Measurements from ENCODE around the gene C1QTNF2. TPM values are rescaled to one million over a fixed set of nuclear protein-coding genes. Genes with fewer than 3 reads are reported as not detected.
"Not testable (repeated sequence)": the region's sequence is repeated elsewhere in the genome, so short reads cannot be mapped to it uniquely, and the experiment has no call there.

The C1QTNF2 gene
- total RNA-seq, 2 experiments from 2014 or later, result not detected

DNA sequence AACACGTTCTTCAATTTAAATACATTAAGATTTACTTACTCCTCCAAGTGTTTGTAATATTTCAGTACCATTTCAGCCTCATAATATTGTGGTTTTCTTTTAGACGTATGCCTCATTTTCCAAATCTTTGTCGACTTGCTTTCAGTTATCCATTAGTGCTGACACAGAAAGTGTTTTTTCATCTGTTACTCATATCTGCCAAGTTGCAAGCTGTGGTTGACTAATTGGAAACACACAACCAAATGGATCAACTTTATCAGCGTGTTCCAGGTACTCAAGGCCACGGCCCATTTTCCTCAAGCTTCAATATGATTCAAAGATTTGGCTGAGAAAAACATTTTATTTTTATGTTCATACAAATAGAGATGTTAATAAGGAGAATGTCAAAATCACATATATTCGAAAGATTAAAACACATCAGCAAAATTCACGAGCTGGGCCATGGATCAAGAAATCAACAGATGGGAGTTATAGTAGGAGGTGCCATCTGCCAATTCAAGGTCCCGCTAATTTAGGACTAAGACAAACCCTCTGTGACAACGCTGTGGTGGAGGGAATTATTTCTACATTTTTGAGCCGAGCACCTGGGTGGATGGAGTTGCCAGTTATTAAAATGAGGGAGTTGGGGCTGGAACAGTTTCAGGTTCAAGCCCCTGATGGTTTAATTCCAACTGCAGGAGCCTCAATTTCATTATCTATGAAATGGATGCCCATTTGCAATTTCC, 30.9 kb downstream of the C1QTNF2 start:
- Histone ChIP-seq H3K36me3 (ENCODE audit: insufficient read depth, low read length) (no peaks in the 10 kb centered on the region), H3K27me3 (ENCODE audit: control insufficient read depth in 1 of 2, insufficient read depth in 2 of 2, low read length in 2 of 2) (no peaks in the 10 kb centered on the region), H3K4me1 (ENCODE audit: insufficient read depth, low read length) (no peaks in the 10 kb centered on the region), H3K27ac (ENCODE audit: low read depth in 1 of 2, low read length in 2 of 2) (no peak overlapping the region), H3K9me3 (ENCODE audit: control insufficient read depth in 1 of 2, insufficient read depth in 1 of 2, low read length in 2 of 2) (no peaks in the 10 kb centered on the region), H3K4me3 (ENCODE audit: low read length) (no peak overlapping the region)
- DNase-seq (no peak), ATAC-seq (ENCODE audit: poor library complexity) (no peak)
- ChIA-PET CTCF (no interaction called here), POLR2A (no interaction called here)
- no peaks in the 10 kb centered on the region for H3K27me3 Mint-ChIP-seq
- H3K36me3 Mint-ChIP-seq (ENCODE audit: low read depth), result no peaks in the 10 kb centered on the region
- no peak for TF ChIP-seq CTCF (IDR thresholded peaks at IDR 0.05)
- H3K9me3 Mint-ChIP-seq, result no peaks in the 10 kb centered on the region
- H3K4me3 Mint-ChIP-seq, result no peak overlapping the region
- H3K27ac Mint-ChIP-seq, result no peak overlapping the region
- intact Hi-C loops (cut with DNase I, micrococcal nuclease), result loop anchor here in 1 of 2 experiments (10.0 kb wide), 1 partner anchor 1055 kb away; no protein-coding TSS in a partner anchor
- H3K4me1 Mint-ChIP-seq (ENCODE audit: low read depth), result no peaks in the 10 kb centered on the region

- H3K4me3 ChIP-seq (ENCODE audit: low read length); CTCF ChIA-PET: not testable (repeated sequence)
Measured at GRCh38 chr5:160334716-160335115, 35.7 kb downstream of the C1QTNF2 start.

DNA sequence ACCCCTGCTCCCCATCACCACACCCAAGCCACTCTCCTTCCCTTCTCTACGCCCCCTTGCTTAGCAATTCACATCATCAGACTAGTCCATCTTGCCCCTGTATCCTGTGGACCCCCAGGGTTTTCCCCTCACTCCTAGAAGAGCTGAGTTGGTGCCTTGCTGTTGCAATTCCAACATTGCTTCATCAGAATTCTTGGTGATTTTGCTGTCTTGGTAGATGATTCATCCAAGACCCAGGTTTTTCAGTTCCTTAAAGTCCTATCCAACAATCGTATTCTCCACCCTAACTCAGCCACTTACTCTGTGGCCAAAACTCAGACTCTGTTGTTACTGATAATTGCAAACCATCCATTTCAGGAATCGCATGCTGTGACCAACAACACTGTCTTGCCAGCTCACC, 36.7 kb downstream of the C1QTNF2 start:
- ATAC-seq (ENCODE audit: poor library complexity) (no peak), DNase-seq (peak in 2 of 14 experiments; percentile 64 to 69)
- no peaks in the 10 kb centered on the region for H3K9me3 ChIP-seq (ENCODE audit: control insufficient read depth in 1 of 2, insufficient read depth in 1 of 2, low read length in 2 of 2)
- Mint-ChIP-seq H3K27ac (no peak overlapping the region), H3K4me3 (no peak overlapping the region), H3K27me3 (no peaks in the 10 kb centered on the region), H3K36me3 (ENCODE audit: low read depth) (no peaks in the 10 kb centered on the region), H3K9me3 (no peaks in the 10 kb centered on the region), H3K4me1 (ENCODE audit: low read depth) (no peaks in the 10 kb centered on the region)
- no peaks in the 10 kb centered on the region for H3K36me3 ChIP-seq (ENCODE audit: insufficient read depth, low read length)
- intact Hi-C loops (cut with DNase I, micrococcal nuclease), result no loop called here
- no peaks in the 10 kb centered on the region for H3K27me3 ChIP-seq (ENCODE audit: control insufficient read depth in 1 of 2, insufficient read depth in 2 of 2, low read length in 2 of 2)
- H3K4me1 ChIP-seq (ENCODE audit: insufficient read depth, low read length), result no peaks in the 10 kb centered on the region
- H3K27ac ChIP-seq (ENCODE audit: low read depth in 1 of 2, low read length in 2 of 2), result no peak overlapping the region
- POLR2A ChIA-PET, result no interaction called here
- CTCF ChIA-PET, result no interaction called here
- H3K4me3 ChIP-seq (ENCODE audit: low read length), result no peak overlapping the region
- TF ChIP-seq CTCF (IDR thresholded peaks at IDR 0.05), result no peak

More at GRCh38 chr5:160334716-160335115, 35.7 kb downstream of the C1QTNF2 start:
- H3K27me3 ChIP-seq (ENCODE audit: control insufficient read depth in 1 of 2, insufficient read depth in 2 of 2, low read length in 2 of 2); H3K36me3 ChIP-seq (ENCODE audit: insufficient read depth, low read length); H3K27ac Mint-ChIP-seq; H3K4me3 Mint-ChIP-seq; H3K9me3 ChIP-seq (ENCODE audit: control insufficient read depth in 1 of 2, insufficient read depth in 1 of 2, low read length in 2 of 2); POLR2A ChIA-PET; H3K9me3 Mint-ChIP-seq; H3K27ac ChIP-seq (ENCODE audit: low read depth in 1 of 2, low read length in 2 of 2); DNase-seq; H3K27me3 Mint-ChIP-seq; H3K36me3 Mint-ChIP-seq (ENCODE audit: low read depth); H3K4me1 Mint-ChIP-seq (ENCODE audit: low read depth); intact Hi-C loops (cut with DNase I, micrococcal nuclease); H3K4me1 ChIP-seq (ENCODE audit: insufficient read depth, low read length); ATAC-seq (ENCODE audit: poor library complexity): not testable (repeated sequence)

DNA sequence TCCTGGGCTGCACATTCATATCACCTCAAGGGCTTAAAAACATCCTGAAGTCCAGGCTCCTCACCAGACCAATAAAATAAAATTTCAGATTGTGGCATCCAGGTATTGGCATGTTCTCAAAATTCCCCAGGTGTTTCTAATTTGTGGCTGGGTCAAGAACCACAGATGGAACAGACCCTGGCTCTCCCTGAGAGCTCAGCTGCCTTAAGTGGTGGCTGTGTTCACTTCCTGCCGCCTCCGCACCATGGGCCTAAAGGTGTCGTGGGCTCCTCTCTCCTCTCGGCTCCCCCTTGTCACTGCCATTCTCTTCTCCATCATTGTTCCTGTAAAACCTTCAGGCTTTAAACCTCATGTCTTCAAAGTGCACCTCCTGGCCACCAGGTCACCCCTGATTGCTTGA, 40.2 kb downstream of the C1QTNF2 start:
- intact Hi-C loops (cut with DNase I, micrococcal nuclease), result no loop called here
- Histone ChIP-seq H3K27me3 (ENCODE audit: control insufficient read depth in 1 of 2, insufficient read depth in 2 of 2, low read length in 2 of 2) (no peaks in the 10 kb centered on the region), H3K4me3 (ENCODE audit: low read length) (no peak overlapping the region), H3K9me3 (ENCODE audit: control insufficient read depth in 1 of 2, insufficient read depth in 1 of 2, low read length in 2 of 2) (no peaks in the 10 kb centered on the region), H3K4me1 (ENCODE audit: insufficient read depth, low read length) (no peaks in the 10 kb centered on the region), H3K36me3 (ENCODE audit: insufficient read depth, low read length) (no peaks in the 10 kb centered on the region), H3K27ac (ENCODE audit: low read depth in 1 of 2, low read length in 2 of 2) (no peak overlapping the region)
- Mint-ChIP-seq H3K27ac (no peak overlapping the region), H3K36me3 (ENCODE audit: low read depth) (no peaks in the 10 kb centered on the region), H3K4me1 (ENCODE audit: low read depth) (no peaks in the 10 kb centered on the region), H3K9me3 (no peaks in the 10 kb centered on the region), H3K27me3 (no peaks in the 10 kb centered on the region), H3K4me3 (no peak overlapping the region)
- no peak for TF ChIP-seq CTCF (IDR thresholded peaks at IDR 0.05)
- POLR2A ChIA-PET, result no interaction called here
- CTCF ChIA-PET, result no interaction called here
- no peak for ATAC-seq (ENCODE audit: poor library complexity)
- no peak for DNase-seq

Measured in CD4-positive, alpha-beta T cell (primary cell).